HG03565 (cell line): ENCODE data around the gene SMPDL3B.
"Not testable (repeated sequence)": the region's sequence is repeated elsewhere in the genome, so short reads cannot be mapped to it uniquely, and the experiment has no call there.

Experiments used
- ATAC-seq: cut with Tn5 transposase; IDR thresholded peaks from one replicate; pipeline ENCODE4 v1.9.1; 2021; ENCODE audit warnings: mild to moderate bottlenecking, moderate library complexity; ENCODE audit not compliant: unreplicated experiment

SMPDL3B gene

DNA sequence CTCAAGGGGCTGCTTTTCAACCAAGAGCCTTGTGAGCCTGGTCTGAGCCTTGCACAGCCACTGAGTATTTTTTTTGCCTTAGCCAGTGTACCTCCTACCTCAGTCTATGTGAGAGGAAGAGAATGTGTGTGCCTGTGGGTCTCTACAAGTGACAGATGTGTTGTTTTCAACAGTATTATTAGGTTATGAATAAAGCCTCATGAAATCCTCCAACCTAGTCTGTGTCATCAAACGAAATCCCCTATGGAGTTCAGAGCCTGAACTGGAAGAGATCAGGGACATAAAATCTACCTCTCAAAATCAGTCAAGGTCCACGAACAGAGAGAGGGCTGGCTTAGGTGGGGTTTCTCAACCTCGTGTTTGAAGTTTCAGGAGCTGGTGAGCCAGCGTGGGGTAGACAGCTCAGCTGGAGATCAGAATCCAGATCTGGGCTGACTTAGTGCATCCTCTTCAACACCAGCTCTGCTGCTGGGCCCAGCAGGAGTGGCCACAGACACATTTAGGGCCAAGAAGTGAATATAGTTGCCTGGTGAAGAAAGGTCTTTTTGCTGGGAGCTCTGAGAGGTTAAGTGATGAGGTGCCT is 33.2 kb downstream of the SMPDL3B start:
- ATAC-seq = no peak

DNA sequence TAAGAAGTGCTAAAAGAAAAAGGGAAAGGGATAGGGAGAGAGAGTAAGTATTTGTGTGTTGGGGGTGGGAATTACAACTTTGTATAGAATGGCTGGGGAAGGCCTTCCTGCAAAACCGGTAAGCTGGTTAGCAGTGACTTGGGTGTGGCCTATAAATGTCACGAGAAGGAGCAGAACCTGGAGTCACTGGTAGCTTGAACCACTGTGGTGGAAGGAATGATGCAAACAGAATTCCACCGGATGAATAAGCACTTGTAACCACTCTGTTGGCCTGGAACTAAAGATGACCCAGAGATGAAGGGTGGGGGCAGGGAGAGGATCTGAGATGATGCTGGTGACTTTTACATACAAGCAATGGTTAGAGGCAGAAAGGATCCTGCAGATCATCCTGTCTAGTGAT is 33.9 kb downstream of the SMPDL3B start:
- ATAC-seq = no peak

DNA sequence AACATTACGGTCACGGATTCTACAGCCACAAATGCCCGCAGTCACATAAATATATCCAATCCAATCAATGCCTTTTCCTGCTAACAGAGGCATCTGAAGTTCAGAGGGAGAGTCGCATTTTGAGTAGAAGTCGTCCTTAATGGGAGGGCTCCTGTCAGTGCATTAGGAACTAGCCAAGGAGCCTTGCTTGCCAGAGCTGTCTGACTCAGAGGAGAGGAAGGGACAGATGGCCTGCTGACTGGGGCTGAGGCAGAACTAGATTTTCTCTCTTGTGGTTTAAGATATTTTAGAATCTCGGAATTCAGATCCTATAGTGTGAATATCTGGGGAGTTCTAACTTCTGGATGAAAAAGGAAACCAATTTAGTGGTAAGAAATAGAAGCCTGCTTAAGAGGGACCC is 35.6 kb downstream of the SMPDL3B start:
- no peak for ATAC-seq

DNA sequence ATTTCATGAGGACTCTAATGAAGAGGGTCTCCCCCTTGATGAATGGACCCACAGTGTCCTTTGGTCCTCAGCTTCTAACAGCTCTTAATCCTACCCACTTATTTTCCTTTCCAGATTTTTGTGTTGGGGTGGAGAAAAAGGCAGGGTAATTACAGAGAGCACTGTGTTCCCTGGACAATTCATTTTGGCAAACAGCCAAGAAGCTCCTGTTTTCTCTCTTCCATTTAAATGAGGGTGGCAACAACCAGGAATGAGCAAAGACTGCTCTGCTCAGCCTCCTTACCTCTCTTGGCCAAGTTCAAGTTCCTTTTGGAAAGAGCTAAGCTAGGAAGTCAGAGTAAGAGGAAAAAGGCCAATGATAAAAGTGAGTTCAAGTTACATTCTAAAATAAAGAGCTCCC is 36.9 kb downstream of the SMPDL3B start:
- no peak for ATAC-seq

DNA sequence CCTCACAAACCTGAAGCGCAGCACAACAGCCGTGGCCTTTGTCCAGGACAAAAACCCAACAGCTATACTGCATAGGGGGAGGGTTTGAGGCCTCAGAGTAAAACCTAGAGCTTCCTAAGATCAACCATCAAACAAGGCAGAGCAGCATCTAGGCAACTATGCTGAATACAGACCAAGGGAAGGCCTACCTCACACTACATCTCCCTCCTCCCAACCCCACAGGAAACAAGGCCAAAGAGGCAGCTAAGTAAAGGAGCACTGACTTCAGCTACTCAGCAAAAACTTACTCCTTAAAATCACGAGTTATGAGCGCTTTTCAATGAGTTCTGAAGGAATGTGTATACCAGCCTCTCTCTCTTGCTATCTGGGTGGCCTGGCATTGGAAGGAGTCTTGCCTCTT is 37.3 kb downstream of the SMPDL3B start:
- no peak for ATAC-seq

DNA sequence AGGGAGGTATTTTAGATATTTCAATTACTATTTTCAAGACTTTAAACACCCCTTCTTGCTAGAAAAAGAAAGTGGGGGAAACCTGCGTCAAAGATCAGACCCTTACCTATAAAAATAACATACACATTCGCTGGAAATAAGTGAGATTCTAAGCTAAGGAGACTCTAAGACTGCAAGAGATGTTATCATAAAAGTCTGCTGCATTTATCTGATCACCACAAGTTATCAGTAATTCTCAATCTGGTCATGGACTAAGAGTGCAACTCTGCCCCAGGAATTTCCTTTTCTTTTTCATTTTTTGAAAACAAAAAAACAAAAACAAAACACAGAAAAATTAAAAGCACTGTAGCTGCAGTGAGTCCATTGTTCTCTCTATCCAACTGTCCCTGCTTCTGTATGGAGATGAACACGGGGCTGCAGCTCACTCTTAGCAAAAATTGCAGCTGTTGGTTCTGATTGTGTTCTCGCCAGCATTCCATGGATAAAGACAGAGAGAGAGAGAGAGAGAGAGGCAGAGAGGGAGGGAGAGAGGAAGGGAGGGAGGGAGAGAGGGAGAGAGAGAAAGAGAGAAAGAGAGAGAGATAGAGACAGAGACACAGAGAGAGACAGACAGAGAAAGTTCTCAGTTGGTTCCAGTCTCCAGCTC is 39.1 kb downstream of the SMPDL3B start:
- ATAC-seq = no peak

DNA sequence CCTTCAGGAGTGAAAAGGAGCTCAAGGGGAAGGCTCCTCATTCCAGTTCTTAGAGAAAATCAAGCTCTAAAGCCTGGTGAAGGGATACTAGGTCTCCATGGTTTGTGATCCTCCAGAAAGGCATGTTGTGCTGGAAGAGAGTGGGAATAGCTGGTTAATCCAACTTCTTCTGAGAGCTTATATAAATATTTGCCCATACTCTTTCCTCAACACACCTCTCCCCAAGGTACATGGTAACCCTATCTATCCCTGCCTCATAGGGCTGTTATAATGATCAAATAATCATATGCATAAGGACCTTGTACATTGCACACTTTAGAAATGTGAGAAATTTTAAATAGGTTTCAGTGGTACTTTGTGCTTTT is 39.6 kb downstream of the SMPDL3B start:
- no peak for ATAC-seq

DNA sequence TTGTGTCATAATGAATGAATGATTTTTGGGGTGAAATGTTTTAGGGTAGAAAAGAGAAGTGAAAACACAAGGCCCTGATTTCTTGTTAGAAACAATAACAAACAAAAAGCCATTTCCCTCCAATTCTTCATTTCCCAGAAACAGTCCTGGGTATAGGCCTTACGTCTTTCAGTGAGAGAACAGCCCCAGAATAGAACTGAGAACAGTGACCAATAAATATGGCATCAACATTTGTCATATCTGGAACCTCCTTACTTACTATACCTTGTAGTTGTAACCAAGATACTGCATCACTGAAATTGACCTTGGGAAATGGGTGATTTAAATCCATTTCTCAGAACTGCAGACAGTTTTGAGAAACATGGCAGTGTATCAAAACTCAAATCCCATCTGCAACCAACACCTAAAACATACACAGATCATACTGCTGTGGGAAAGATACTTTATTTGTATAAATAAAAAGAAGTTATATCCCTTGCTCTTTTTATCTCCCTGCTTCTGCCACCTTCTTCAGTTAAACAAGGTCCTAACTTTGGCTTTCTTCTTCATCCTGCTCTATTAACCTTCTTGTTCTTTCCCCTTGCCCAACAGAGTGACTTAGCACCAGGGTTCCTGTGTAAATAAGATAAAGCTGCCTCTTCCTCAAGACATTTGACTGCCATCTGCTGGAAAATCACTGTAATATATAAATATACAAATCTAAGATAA is 44.5 kb downstream of the SMPDL3B start:
- ATAC-seq = no peak

DNA sequence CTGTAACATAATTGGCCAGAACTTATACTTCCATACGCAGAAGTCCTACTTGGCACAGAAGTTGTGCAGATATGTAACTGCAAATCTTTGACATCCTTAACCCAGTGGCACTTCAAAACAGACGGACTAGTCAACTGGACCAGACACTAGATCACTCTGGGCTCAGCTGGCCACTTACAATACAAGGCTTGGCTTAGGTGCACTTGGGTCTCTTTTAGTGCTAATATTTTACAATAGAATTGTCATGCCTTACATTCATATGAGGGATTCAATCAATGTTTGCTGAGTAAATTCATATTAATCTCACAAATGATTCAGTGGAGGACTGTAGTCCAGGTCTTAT is 45.0 kb downstream of the SMPDL3B start:
- ATAC-seq = no peak

DNA sequence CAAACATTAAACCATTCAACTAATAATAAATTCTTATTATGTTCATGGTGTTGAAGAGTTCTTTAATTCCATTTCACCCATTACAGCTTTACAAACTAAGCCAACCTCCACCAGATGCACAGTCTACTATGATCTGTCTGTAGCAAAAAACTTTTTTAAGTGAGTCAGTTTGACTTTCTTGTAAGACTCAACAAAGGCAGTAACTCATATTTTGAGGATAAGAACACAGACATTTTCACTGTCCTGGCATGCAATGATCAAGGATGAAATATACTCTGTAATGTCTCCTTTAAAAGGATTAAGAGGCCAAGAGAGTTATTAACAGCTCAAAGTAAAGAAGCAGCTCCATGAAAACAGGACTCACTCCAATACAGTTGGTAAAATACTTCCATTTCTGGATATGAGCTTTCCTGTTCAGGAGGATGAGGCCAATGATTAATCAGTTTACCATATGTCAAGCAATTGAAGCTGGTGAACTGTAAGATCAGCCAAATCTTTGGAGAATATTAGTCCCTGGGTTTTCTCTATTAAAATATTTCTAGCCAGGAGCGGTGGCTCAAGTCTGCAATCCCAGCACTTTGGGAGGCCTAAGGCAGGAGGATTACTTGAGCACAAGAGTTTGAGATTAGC is 45.5 kb downstream of the SMPDL3B start:
- no peak for ATAC-seq

DNA sequence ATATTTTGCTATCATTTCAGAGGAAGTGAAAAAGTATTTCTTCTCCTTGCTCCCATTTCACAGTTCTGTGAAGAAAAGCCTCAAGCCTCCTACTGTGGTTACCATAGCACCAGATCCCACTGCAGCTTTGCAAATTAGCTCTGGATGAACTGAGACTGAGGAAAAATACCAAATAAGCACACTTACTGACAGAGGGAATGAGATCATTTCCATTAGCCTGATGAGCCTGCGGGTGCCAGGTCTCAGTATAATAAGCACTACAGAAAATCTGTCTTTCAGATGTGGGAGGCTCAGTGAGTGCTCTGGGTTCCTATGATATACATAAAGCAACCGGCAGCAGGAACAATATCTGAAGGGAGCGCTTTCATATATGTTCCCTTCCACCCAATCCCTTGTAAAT is 46.3 kb downstream of the SMPDL3B start:
- no peak for ATAC-seq

DNA sequence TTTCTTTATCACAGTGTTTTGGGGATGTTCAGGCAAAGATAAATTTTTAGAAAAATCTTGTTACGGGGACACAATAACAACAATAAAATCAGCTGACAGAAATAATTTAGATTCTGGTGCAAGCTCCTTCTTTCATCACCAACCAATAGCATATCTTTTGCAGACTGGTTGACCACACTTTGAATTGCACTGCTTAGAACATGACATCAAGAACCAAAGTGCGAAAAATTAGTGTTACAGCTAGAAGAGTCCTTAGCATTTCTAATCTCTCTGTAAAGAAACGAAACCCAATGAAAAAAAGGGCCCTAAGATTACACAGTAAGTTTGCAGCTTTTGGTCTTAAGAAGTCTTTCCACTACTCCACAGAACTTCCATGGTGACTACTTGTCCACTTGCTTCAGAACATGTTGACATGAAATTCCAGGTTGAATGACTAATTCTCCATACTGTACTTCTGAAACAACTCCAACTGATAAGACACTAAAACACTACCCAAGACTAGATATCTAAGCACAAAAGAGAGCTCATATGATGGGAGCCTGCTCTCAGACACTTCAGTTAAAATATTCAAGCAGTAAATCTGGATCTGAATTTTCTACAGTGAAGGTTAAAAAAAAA is 56.2 kb downstream of the SMPDL3B start:
- no peak for ATAC-seq

DNA sequence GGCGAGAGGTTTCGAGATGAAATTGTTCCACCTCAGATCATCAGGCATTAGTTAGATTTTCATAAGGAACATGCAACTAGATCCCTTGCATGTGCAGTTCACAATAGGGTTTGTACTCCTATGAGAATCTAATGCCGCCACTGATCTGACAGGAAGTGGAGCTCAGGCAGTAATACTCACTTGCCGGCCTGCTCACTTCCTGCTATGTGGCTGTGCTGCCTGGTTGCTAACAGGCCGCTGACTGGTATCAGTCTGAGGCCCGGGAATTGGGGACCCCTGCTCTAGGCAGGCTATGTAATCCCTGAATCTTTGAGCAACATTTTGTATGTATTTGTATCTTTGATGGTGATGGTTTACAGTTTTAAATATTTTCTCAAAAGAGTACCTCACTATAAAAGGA is 57.5 kb downstream of the SMPDL3B start:
- ATAC-seq = no peak

DNA sequence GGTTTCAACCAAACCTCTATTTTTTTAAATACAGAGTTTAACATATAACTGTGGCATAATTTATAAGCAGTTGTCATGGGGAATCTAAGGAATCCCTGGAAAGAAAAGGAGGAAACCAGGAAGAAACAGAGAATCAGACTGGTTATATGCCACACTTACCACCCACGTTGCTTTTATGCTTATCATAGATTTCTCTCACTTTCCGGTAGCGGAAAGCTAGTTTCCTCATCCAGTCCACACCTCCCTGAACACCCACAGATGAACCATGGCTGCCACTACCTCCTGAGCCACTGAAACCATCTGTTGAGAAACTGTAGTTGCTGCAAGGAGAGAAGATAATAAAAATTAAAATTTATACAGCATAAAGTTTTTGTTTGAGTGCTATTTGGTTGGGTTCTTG is 58.4 kb downstream of the SMPDL3B start:
- no peak for ATAC-seq

DNA sequence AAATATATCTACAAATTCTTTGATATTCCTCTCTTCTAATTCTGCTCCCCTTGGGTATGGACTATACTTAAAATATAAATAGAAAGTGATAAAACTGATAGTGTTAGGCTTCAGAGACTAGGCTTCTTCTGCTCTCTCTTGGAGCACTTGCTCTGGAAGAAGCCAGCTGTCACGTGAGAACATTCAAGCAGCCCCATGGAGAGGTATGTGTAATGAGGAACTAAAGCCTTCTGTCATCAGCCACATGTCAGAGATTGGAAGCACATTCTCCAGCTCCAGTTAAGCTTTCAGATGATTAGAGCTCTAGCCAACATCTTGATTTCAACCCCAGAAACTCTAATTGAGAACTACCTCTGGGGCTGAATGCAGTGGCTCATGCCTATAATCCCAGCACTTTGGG is 59.3 kb downstream of the SMPDL3B start:
- ATAC-seq = no peak

DNA sequence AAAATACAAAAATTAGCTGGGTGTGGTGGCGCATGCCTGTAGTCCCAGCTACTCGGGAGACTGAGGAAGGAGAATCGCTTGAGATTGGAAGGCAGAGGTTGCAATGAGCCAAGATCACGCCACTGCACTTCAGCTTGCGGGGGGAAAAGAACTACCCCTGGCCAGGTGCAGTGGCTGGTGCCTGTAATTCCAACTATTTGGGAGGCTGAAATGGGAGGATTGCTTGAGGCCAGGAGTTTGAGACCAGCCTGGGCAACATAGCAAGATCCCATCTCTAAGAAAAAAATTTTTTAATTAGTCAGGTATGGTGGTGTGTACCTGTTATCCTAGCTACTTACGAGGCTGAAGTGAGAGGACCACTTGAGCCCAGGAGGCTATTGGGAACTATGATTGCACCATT is 59.7 kb downstream of the SMPDL3B start:
- not testable (repeated sequence) for ATAC-seq

DNA sequence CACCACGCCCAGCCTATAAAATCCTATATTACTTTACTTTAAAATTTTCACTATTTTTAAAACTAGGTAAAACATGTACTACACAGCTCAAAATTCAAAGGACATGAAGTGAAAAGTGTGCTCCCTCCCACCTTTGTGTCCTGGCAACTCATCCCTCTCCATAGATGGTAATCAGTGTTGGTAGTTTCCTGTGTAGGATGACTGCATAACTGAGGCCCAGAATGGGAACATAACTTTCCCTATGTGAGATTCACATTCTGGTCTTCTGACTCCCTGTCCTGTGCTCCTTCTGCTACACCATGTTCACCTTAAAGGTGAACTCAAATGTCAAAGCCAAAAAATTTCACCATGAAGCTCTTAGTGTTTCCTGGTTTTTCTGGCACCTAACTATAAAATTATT is 64.3 kb downstream of the SMPDL3B start:
- ATAC-seq = no peak

DNA sequence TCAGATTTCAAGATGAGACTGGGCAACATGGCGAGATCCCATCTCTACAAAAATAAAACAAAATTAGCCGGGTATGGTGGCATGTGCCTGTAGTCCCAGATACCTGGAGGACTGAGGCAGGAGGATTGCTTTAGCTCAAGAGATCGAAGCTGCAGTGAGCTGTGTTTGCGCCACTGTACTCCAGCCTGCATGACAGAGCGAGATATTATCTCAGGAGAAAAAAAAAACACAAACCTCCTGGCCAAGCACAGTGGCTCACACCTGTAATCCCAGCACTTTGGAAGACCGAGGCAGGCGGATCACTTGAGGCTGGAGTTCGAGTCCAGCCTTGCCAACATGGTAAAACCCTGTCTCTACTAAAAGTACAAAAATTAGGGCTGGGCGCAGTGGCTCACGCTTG is 67.8 kb downstream of the SMPDL3B start:
- no peak for ATAC-seq

DNA sequence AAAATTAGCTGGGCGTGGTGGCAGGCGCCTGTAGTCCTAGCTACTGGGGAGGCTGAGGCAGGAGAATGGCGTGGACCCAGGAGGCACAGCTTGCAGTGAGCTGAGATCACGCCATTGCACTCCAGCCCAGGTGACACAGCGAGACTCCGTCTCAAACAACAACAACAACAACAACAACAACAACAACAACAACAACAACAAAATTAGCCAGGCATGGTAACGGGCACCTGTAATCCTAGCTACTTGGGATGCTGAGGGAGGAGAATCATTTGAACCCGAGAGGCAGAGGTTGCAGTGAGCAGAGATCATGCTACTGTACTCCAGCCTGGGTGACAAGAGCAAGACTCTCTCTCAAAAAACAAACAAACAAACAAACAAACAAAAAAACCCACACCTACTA is 68.3 kb downstream of the SMPDL3B start:
- not testable (repeated sequence) for ATAC-seq
